Stimulated activated CD4-positive, alpha-beta T cell treated with anti-CD3 and anti-CD28 coated beads, Interleukin-4, amount 100 ng/mL, for 48 hours (primary cell): Measurements from ENCODE around the gene MIEF2.
"Not testable (repeated sequence)": the region's sequence is repeated elsewhere in the genome, so short reads cannot be mapped to it uniquely, and the experiment has no call there.

ENCODE experiments used
- DNase-seq, 2 donors: peaks; one replicate each; pipeline ENCODE4 v3.0.0-alpha.2; 2020; ENCODE audit warnings: low read depth in 2 of 2

Gene MIEF2

GRCh38 chr17:18260332-18261145, at the start of gene MIEF2:
Gene MIEF2 (plus strand): TSS chr17:18260662. CDS start chr17:18262721, 2,059 bp downstream.
- peak; percentile 86 to 94 for DNase-seq

GRCh38 chr17:18213666-18214270, 46.7 kb upstream of the MIEF2 start:
- no peak for DNase-seq

- not testable (repeated sequence) for DNase-seq
Observed at GRCh38 chr17:18216906-18217305, 43.6 kb upstream of the MIEF2 start.

- DNase-seq, result peak; percentile 66 to 74
Observed at GRCh38 chr17:18217412-18218015, 42.9 kb upstream of the MIEF2 start.

- no peak for DNase-seq
Observed at GRCh38 chr17:18218756-18219415, 41.6 kb upstream of the MIEF2 start.

GRCh38 chr17:18224053-18224386, 36.4 kb upstream of the MIEF2 start:
- no peak for DNase-seq

GRCh38 chr17:18224387-18225120, 35.9 kb upstream of the MIEF2 start:
- no peak for DNase-seq

- peak; percentile 96 to 97 for DNase-seq
Observed at GRCh38 chr17:18225121-18225641, 35.3 kb upstream of the MIEF2 start, which contains the start of gene LLGL1. Gene LLGL1 (plus strand): TSS chr17:18225635. CDS start chr17:18225683, 48 bp downstream.

- DNase-seq, result no peak
Observed at GRCh38 chr17:18225642-18226283, 34.7 kb upstream of the MIEF2 start.

- no peak for DNase-seq
Observed at GRCh38 chr17:18226284-18226945, 34.0 kb upstream of the MIEF2 start.

GRCh38 chr17:18227635-18228034, 32.8 kb upstream of the MIEF2 start:
- DNase-seq, result no peak

GRCh38 chr17:18228176-18228682, 32.2 kb upstream of the MIEF2 start:
- DNase-seq, result no peak

- DNase-seq, result no peak
Observed at GRCh38 chr17:18229254-18229653, 31.2 kb upstream of the MIEF2 start.

GRCh38 chr17:18229771-18230170, 30.7 kb upstream of the MIEF2 start:
- no peak for DNase-seq

GRCh38 chr17:18230288-18231141, 29.9 kb upstream of the MIEF2 start:
- no peak for DNase-seq

- no peak for DNase-seq
Observed at GRCh38 chr17:18231164-18231563, 29.3 kb upstream of the MIEF2 start.

- no peak for DNase-seq
Observed at GRCh38 chr17:18233803-18234518, 26.5 kb upstream of the MIEF2 start.

GRCh38 chr17:18234853-18235380, 25.5 kb upstream of the MIEF2 start:
- DNase-seq, result no peak
